HG02970 (cell line): ENCODE data around the gene APC.

Source experiments
- ATAC-seq: cut with Tn5 transposase; IDR thresholded peaks from one replicate; pipeline ENCODE4 v1.9.1; 2021; ENCODE audit warnings: mild to moderate bottlenecking, moderate library complexity, moderate number of reproducible peaks; ENCODE audit not compliant: unreplicated experiment, low FRiP score

Gene APC

DNA sequence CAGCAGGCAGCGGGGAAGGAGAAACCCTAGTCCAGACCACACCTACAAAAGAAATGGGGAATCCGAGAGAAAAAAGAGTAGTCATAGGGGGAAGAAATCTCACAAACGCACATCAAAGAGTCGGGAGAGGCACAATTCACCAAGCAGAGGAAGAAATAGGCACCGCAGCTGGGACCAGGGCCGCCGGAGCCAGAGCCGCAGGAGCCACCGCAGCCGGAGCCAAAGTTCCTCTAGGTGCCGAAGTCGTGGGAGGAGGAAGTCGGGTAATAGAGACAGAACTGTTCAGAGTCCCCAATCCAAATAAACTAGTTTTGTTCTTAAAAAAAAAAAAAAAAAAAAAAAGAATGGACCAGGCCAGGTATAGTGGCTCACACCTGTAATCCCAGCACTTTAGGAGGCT lies 155.1 kb downstream of the APC start:
- ATAC-seq: no peak

DNA sequence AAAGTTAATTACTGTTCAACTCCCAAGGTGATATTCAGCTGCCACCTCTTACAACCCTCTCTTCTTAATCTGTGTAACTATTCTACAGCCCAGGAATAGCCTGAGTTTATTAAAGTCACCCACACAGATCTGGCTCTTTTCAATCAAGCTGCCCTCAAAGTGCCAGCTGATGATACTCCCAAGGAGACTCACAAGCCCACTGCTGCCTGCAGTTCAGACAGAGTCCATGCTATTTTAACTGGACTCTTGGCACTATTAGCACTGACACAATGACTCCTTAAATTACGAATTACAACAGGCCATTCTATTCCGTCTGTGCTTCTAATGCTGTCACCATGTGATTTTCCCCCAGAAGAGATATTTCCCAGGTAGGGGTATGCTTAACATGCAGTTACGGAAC lies 158.0 kb downstream of the APC start:
- no peak for ATAC-seq
